ENCODE results near the gene RAVER2.

Gene RAVER2

DNA sequence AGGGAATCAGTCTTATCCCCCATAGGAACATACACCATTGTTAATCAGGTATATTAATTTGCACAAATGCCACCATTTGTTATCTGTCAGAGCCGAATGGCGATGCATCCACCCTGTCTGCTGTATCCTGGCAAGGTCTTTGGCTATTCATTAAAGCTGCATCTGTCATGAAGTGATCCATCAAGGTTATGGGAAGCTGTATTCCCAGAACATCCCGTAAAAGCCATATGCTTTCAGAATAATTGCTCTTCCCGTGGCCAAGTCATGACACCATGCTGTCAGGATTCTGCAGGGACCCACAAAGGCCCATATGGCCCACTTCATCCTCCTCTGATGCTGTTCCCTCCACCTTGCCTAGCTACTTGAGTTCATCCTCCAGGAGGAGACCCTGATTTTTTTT lies 103.9 kb downstream of the RAVER2 start:
- no peaks in the 10 kb centered on the region for H3K9me3 ChIP-seq
- H3K36me3 ChIP-seq = no peaks in the 10 kb centered on the region
- H3K4me1 ChIP-seq = no peaks in the 10 kb centered on the region
- no peak for TF ChIP-seq CTCF (IDR thresholded peaks at IDR 0.05; ENCODE audit: low read depth, low read length)
- no peak overlapping the region for H3K4me3 ChIP-seq (ENCODE audit: low read depth, low read length)
- H3K27me3 ChIP-seq = no peaks in the 10 kb centered on the region
- DNase-seq = no peak

DNA sequence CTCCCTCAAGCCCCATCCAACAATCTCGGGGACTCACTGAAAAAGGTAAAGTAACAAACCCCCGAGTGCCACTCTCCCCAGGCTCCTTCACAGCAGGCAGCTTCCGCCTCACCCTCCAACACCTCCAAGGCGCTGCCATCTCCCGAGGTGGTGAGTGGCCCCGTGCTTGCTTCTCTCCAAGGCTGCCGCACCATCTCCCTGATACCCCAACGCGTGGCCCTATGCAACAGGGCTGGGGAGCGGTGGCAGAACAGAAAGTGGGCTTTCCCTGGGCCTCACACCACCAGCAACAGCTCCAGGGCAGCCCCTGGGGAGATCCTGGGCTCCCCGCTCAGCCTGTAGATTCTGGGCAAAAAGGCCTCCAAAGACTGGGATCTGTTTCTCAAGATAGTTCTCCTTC lies 105.1 kb downstream of the RAVER2 start:
- no peaks in the 10 kb centered on the region for H3K36me3 ChIP-seq
- H3K27me3 ChIP-seq = no peaks in the 10 kb centered on the region
- H3K4me1 ChIP-seq = no peaks in the 10 kb centered on the region
- no peak for DNase-seq
- no peak overlapping the region for H3K4me3 ChIP-seq (ENCODE audit: low read depth, low read length)
- H3K9me3 ChIP-seq = no peaks in the 10 kb centered on the region
- no peak for TF ChIP-seq CTCF (IDR thresholded peaks at IDR 0.05; ENCODE audit: low read depth, low read length)

- no peak overlapping the region for H3K4me3 ChIP-seq (ENCODE audit: low read depth, low read length)
- no peak for TF ChIP-seq CTCF (IDR thresholded peaks at IDR 0.05; ENCODE audit: low read depth, low read length)
- H3K36me3 ChIP-seq = no peaks in the 10 kb centered on the region
- no peaks in the 10 kb centered on the region for H3K27me3 ChIP-seq
- no peaks in the 10 kb centered on the region for H3K4me1 ChIP-seq
- H3K9me3 ChIP-seq = no peaks in the 10 kb centered on the region
- DNase-seq = no peak
These were observed 106.0 kb downstream of the RAVER2 start for GRCh38 chr1:64850846-64851245.

- TF ChIP-seq CTCF (IDR thresholded peaks at IDR 0.05; ENCODE audit: low read depth, low read length) = no peak
- Histone ChIP-seq H3K9me3 (no peaks in the 10 kb centered on the region), H3K36me3 (no peaks in the 10 kb centered on the region), H3K4me1 (no peaks in the 10 kb centered on the region), H3K4me3 (ENCODE audit: low read depth, low read length) (no peak overlapping the region), H3K27me3 (no peaks in the 10 kb centered on the region)
- DNase-seq = no peak
These were observed 106.8 kb downstream of the RAVER2 start for GRCh38 chr1:64851664-64852063.

DNA sequence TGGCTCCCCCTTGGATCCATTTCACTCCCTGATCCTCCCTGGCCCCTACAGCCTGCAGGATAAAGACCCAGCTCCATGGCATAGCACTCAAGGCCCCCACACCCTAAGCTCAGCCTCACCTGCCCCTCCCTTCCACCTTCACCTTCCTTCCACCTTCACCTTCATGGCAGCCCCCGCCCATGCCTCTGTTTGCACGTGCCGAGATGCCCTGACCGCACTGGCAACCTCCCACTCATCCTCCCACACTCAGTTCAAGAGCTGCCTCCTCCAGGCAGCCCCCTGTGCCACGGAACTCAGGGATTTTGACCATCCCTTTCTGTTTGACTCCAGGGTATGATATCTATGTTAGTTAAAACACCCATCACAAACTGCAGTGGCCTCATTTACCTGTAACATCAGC lies 109.8 kb downstream of the RAVER2 start:
- H3K36me3 ChIP-seq = no peaks in the 10 kb centered on the region
- no peak for TF ChIP-seq CTCF (IDR thresholded peaks at IDR 0.05; ENCODE audit: low read depth, low read length)
- no peaks in the 10 kb centered on the region for H3K27me3 ChIP-seq
- H3K4me1 ChIP-seq = no peaks in the 10 kb centered on the region
- no peaks in the 10 kb centered on the region for H3K9me3 ChIP-seq
- DNase-seq = no peak
- H3K4me3 ChIP-seq (ENCODE audit: low read depth, low read length) = no peak overlapping the region

GRCh38 chr1:64855557-64855956 lies 110.7 kb downstream of the RAVER2 start:
- no peak overlapping the region for H3K4me3 ChIP-seq (ENCODE audit: low read depth, low read length)
- H3K9me3 ChIP-seq = no peaks in the 10 kb centered on the region
- no peaks in the 10 kb centered on the region for H3K27me3 ChIP-seq
- no peaks in the 10 kb centered on the region for H3K36me3 ChIP-seq
- DNase-seq = no peak
- no peaks in the 10 kb centered on the region for H3K4me1 ChIP-seq
- no peak for TF ChIP-seq CTCF (IDR thresholded peaks at IDR 0.05; ENCODE audit: low read depth, low read length)

Measured in BE2C (cell line).